H1 (cell line): ENCODE results near the gene RNF146. TPM values are rescaled to one million over a fixed set of nuclear protein-coding genes. Genes with fewer than 3 reads are reported as not detected.
A peak's percentile ranks its signal among the peaks of the same experiment; 100 is the strongest.

Experiments
- E2F6 ChIP-seq: IDR thresholded peaks from 2 replicates; pipeline ENCODE4 v1.6.1; 2012; ENCODE audit warnings: inconsistent platforms
- GTF2F1 ChIP-seq: IDR thresholded peaks from 2 replicates; pipeline ENCODE4 v1.6.1; 2012; ENCODE audit warnings: low read depth, low read length, improper control_type of control experiment, borderline replicate concordance
- RBBP5 ChIP-seq: IDR thresholded peaks from 2 replicates; pipeline ENCODE4 v1.7.1; 2012; ENCODE audit warnings: low read depth, mild to moderate bottlenecking, inconsistent platforms, low read length, moderate library complexity, borderline replicate concordance
- polyA plus RNA-seq, 7 experiments: library from polyadenylated mRNA; depleted of rRNA in 3 of 7; stranded (reverse) in 5 of 7; unstranded in 2 of 7; fragments of >200 nt in 5 of 7; fragments of 200-250 nt in 2 of 7; gene quantifications; 1 replicate in 5 of 7; 2 replicates in 1 of 7; 4 replicates in 1 of 7; pipeline versions ENCODE4 v1.2.1 to v1.2.3, GENCODE V29; 2011 to 2013; ENCODE audit warnings: missing spikeins in 2 of 7, mixed read lengths in 2 of 7
- total RNA-seq: library from RNA; stranded (reverse); fragmentation: NEBNext Ultra II Directional; extraction: Animal tissue kit (Norgen Biotek cat#: 25700); gene quantifications from 2 replicates; pipeline ENCODE4 v1.2.1, GENCODE V29; 2021
- TF ChIP-seq, protein P1 (sequence below): fragments of 300-600 bp; sonication (generic); IDR thresholded peaks from 2 replicates; pipeline ENCODE4 v1.7.1; 2012; ENCODE audit warnings: low read length, moderate library complexity, mild to moderate bottlenecking, inconsistent platforms; ENCODE audit not compliant: insufficient replicate concordance

The RNF146 gene
- total and polyA plus RNA-seq, 2 of the 8 experiments (the other 6 are each of a cell fraction or from before 2014, with no cell fraction given), result 16.1 to 30.8 TPM

DNA sequence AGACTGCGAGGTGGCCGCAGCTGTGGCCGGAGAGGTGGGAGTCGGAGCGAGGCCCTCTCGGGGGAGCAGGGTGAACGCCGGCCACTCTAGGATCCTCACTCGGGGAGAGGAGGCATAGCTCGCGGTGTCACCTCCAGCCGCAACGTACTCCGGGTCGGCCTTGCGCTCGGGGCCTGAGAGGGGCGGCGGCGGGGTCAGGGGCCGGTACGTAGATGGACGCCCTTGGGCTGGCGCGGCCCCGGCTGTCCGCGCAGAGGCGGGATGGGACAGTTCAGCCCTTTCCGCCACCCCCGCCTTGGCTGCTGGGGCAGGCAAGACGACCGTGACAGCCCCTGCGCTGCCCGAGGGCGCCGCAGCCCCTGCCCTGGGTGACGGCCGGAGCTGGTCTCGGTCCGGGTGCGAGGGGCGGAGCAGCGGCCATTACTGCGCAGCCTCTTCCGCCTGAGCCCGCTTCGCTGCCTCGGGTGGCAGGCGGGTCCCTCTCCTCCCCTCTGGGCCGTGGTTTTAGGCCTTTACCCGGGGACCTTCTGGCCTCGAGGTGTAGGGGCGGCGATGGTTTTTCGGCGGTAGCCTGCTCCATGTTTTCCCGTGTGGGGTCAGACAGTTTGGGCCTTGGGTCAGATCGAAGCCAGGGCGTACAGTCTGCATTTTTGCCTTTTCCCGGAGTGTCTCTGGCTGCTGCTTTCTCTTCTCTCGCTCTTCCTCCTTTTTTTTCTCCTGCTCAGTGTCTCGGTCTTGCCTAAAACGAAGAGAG is 405 bp downstream of the RNF146 start (continued):
- TF ChIP-seq RBBP5 (peak; percentile 93), E2F6 (no peak), GTF2F1 (no peak)
- TF ChIP-seq, protein P1, sequence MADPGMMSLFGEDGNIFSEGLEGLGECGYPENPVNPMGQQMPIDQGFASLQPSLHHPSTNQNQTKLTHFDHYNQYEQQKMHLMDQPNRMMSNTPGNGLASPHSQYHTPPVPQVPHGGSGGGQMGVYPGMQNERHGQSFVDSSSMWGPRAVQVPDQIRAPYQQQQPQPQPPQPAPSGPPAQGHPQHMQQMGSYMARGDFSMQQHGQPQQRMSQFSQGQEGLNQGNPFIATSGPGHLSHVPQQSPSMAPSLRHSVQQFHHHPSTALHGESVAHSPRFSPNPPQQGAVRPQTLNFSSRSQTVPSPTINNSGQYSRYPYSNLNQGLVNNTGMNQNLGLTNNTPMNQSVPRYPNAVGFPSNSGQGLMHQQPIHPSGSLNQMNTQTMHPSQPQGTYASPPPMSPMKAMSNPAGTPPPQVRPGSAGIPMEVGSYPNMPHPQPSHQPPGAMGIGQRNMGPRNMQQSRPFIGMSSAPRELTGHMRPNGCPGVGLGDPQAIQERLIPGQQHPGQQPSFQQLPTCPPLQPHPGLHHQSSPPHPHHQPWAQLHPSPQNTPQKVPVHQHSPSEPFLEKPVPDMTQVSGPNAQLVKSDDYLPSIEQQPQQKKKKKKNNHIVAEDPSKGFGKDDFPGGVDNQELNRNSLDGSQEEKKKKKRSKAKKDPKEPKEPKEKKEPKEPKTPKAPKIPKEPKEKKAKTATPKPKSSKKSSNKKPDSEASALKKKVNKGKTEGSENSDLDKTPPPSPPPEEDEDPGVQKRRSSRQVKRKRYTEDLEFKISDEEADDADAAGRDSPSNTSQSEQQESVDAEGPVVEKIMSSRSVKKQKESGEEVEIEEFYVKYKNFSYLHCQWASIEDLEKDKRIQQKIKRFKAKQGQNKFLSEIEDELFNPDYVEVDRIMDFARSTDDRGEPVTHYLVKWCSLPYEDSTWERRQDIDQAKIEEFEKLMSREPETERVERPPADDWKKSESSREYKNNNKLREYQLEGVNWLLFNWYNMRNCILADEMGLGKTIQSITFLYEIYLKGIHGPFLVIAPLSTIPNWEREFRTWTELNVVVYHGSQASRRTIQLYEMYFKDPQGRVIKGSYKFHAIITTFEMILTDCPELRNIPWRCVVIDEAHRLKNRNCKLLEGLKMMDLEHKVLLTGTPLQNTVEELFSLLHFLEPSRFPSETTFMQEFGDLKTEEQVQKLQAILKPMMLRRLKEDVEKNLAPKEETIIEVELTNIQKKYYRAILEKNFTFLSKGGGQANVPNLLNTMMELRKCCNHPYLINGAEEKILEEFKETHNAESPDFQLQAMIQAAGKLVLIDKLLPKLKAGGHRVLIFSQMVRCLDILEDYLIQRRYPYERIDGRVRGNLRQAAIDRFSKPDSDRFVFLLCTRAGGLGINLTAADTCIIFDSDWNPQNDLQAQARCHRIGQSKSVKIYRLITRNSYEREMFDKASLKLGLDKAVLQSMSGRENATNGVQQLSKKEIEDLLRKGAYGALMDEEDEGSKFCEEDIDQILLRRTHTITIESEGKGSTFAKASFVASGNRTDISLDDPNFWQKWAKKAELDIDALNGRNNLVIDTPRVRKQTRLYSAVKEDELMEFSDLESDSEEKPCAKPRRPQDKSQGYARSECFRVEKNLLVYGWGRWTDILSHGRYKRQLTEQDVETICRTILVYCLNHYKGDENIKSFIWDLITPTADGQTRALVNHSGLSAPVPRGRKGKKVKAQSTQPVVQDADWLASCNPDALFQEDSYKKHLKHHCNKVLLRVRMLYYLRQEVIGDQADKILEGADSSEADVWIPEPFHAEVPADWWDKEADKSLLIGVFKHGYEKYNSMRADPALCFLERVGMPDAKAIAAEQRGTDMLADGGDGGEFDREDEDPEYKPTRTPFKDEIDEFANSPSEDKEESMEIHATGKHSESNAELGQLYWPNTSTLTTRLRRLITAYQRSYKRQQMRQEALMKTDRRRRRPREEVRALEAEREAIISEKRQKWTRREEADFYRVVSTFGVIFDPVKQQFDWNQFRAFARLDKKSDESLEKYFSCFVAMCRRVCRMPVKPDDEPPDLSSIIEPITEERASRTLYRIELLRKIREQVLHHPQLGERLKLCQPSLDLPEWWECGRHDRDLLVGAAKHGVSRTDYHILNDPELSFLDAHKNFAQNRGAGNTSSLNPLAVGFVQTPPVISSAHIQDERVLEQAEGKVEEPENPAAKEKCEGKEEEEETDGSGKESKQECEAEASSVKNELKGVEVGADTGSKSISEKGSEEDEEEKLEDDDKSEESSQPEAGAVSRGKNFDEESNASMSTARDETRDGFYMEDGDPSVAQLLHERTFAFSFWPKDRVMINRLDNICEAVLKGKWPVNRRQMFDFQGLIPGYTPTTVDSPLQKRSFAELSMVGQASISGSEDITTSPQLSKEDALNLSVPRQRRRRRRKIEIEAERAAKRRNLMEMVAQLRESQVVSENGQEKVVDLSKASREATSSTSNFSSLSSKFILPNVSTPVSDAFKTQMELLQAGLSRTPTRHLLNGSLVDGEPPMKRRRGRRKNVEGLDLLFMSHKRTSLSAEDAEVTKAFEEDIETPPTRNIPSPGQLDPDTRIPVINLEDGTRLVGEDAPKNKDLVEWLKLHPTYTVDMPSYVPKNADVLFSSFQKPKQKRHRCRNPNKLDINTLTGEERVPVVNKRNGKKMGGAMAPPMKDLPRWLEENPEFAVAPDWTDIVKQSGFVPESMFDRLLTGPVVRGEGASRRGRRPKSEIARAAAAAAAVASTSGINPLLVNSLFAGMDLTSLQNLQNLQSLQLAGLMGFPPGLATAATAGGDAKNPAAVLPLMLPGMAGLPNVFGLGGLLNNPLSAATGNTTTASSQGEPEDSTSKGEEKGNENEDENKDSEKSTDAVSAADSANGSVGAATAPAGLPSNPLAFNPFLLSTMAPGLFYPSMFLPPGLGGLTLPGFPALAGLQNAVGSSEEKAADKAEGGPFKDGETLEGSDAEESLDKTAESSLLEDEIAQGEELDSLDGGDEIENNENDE, result no peak
